NCI-H748 (cell line): ENCODE results near the gene SPON1.
"Not testable (repeated sequence)": the region's sequence is repeated elsewhere in the genome, so short reads cannot be mapped to it uniquely, and the experiment has no call there.

ENCODE experiments used
- DNase-seq: peaks from one replicate; lab custom pipeline; 2025; ENCODE audit not compliant: unreplicated experiment; lab: John Stamatoyannopoulos, UW

Gene SPON1

DNA sequence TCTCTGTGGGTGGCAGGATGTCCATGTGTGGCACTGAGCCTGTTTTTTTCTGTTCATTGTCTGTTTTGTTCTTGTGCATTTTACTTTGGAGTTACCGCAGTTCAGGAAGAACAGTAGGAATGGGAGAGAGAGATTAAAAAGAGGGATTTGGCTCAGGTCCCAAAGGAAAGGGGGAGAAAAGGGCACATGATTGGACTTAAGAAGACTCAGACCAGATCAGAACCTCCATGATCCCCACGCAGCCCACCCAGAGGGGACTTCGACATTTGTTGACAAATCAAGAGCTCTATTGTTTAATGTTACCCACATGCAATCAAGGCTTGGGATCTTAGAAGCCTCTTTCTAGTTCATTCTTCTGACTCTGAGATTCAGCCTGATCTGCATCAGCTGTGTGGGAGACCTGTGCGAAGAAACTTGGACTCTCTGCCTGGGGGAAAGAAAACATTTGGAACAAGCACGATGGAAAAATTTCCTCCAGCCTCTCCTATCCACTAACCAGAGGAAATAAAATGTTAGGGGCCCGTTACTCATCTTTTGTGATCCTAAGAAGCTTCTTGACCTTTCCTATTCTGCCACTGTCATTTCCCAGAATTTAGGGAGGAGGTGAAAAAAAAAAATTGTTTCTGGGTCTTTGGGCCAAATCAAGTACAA lies 119.2 kb downstream of the SPON1 start:
- no peak for DNase-seq

DNA sequence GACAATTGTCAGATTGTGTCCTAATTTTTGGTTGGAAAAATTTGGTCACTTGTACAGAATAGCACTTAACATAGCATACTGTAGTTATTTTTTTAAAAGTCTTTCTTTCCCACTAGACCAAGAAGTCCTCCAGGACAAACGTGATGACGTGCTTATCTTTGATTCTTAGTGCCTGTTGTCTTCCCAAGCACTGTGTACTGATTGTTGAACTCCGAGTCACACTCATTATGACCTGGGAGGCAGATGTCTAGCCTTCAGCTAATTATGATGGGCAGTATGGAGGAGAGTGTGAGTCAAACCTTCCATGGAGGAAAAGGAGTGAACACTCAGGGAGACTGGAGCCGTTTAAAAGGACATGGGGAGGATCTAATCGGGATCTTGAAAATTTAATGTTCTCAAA lies 119.8 kb downstream of the SPON1 start:
- DNase-seq = no peak

DNA sequence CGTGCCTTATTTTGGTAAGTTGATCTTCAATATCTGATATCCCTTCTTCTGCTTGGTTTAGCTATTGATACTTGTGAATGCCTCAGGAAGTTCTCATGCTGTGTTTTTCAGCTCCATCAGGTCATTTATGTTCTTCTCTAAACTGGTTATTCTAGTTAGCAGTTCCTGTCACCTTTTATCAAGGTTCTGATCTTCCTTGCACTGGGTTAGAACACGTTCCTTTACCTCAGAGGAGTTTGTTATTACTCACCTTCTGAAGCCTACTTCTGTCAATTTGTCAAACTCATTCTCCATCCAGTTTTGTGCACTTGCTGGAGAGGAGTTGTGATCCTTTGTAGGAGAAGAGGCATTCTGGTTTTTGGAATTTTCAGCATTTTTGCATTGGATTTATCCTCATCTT lies 126.3 kb downstream of the SPON1 start:
- DNase-seq = not testable (repeated sequence)

DNA sequence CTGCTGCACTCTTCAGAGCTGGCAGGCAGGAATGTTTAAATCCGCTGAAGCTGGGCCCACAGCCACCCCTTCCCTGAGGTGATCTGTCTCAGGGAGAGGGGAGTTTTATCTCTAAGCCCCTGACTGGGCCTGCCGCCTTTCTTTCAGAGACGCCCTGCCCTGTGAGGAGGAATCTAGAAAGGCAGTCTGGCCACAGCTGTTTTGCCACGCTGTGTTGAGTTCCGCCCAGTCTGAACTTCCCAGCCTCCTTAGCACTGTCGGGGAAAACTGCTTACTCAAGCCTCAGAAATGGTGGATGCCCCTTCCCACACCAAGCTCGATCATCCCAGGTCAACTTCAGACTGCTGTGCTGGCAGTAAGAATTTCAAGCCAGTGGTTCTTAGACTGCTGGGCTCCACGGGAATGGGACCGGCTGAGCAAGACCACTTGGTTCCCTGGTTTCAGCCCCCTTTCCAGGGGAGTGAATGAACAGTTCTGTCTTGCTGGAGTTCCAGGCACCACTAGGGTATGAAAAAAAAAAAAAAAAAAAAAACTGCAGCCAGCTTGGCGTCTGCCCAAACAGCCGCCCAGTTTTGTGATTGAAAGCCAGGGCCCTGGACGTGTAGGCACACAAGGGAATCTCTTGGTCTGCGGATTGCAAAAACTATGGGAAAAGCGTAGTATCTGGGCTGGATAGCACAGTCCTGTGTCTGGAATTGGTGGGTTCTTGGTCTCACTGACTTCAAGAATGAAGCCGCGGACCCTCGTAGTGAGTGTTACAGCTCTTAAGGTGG lies 127.4 kb downstream of the SPON1 start:
- DNase-seq = no peak

DNA sequence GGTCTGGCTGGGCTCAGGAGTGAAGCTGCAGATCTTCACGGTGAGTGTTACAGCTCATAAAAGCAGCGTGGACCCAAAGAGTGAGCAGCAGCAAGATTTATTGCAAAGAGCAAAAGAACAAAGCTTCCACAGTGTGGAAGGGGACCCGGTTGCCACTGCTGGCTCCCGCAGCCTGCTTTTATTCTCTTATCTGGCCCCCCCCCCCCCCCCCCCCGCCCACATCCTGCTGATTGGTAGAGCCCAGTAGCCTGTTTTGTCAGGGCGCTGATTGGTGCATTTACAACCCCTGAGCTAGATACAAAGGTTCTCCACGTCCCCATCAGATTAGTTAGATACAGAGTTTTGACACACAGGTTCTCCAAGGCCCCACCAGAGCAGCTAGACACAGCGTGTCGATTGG lies 128.1 kb downstream of the SPON1 start:
- DNase-seq = not testable (repeated sequence)

DNA sequence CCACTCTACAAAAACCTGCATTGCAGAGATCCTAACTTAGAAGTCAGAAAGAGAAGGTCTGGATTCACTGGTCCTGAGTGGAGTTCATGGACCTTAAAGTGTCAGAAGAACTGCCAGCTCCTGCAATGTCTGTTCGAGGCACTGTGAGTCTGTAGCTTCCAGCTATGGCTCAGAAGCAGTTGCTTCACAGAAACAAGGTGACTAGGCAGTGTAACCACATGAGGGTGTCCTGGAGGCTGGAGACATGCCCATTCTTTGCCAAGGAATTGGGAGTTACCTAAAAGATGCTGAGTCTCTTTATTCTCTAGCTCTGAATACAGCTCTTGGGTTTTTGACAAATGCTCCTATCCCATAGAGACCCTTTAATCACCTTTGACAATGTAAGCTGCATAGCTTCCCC lies 130.5 kb downstream of the SPON1 start:
- DNase-seq = no peak

DNA sequence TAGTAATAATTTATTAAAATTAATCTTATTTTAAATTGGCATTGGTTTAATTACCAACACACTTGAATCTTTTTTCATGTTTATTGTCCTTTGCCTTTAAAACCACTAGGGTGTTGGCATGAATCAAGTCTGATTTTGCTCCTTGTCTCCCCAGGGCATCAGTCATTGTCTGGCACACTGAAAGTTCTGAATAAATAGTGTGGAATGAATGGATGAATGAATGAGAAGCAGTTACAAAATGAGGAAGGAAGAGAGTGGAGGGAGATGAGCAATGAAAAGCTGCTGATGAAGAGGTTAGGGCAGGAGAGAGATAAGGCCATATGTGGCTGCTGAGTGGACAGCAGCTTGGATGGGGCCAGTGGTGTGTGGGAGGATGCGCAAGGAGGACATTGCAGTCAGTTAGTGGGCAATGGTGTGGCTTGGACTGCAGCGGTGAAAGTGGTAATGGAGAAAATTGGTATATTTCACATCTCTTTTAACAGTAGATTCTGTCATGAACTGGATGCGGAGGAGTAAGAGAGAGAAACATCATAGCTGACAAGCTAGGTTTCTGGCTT lies 132.0 kb downstream of the SPON1 start:
- DNase-seq = no peak

DNA sequence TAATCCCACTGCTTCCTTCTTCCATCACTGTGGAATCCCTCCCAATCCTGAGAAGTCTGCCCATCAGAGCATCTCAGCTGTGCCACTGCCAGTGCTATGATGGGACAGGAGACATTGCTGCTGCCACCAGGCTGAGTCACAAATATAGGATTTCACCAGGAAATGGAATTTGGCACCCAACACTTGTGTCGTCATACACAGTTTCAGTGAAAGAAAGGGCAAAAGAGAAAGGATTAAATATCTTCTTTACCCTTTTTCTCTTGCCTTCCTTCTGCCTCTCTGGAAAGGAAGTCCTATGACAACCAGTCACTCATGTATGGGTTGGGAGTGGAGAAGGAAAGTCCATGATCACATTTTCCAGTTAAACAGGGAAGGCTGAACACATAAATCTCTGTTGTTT lies 133.4 kb downstream of the SPON1 start:
- DNase-seq = no peak

DNA sequence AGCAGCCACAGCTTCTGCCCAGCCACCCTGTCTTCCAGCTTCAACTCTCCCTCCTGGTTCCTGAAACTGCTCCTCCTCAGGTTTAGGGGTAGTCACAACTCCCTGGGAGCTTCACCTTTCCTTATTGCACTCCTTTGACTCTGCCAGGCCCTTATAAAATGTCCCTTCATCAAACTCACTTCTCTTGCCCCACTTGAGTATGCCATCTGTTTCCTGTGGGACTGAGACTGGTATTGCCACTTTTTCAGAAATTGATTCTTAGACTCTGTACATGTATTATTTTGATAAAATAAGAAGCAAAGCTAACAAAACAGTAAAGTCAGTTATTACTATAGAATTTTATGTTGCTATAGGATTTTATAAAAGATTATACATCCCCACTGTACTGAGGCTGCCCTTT lies 134.1 kb downstream of the SPON1 start:
- no peak for DNase-seq

DNA sequence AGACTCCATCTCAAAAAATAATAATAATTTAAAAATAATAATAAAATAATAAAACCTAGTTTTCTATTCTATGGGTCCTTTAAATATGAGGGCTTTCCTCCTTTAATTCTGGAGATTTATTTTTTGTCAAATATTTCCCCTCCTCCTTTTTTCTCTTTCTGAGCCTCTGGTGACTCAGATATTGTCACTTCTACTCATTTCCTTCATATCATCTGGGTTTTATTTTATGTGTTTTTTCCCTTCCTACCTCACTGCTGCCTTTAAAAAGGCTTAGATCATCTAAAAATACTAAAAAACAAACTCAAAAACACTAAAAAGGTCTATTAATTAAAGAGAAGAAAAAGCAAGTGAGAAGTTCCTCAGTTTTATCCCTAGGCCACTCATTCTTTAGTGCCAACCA lies 138.9 kb downstream of the SPON1 start:
- DNase-seq = no peak

DNA sequence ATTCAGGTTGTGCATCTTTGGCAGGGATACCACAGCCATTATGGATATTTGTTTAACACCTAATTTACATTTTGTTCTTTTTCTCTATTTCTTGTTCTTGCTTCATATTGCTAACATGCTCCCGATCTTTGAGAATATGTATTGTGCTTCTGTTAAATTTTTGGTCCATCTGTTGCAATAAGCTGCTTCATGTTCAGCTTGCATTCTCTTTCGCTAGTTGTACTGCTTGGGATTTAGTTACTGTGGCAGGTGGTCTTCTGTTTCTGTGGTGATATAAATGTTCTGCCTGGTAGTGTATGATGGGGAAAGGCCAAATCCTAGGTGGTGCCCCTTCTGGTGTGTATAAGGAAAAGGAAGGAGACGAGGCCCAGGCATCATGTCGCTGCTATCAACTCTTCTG lies 140.2 kb downstream of the SPON1 start:
- DNase-seq = no peak

DNA sequence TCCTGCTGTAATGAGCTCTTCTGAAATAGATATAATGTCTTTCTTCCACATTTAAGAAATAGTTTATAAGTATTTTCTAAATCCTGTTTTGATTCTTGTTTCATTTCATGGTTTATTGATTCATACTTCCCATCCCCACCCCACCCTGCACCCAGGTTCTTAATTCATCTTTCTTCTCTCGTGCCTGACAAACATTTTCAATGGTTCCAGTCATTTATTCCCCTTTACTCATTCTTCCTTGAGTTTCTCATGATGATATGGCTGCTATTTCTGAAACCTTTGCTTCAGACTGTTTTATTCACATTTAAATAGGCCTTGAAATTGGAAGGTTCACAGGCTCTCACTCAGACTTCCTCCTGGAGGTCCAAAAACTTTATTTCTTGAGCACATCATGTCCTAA lies 142.9 kb downstream of the SPON1 start:
- DNase-seq = no peak

DNA sequence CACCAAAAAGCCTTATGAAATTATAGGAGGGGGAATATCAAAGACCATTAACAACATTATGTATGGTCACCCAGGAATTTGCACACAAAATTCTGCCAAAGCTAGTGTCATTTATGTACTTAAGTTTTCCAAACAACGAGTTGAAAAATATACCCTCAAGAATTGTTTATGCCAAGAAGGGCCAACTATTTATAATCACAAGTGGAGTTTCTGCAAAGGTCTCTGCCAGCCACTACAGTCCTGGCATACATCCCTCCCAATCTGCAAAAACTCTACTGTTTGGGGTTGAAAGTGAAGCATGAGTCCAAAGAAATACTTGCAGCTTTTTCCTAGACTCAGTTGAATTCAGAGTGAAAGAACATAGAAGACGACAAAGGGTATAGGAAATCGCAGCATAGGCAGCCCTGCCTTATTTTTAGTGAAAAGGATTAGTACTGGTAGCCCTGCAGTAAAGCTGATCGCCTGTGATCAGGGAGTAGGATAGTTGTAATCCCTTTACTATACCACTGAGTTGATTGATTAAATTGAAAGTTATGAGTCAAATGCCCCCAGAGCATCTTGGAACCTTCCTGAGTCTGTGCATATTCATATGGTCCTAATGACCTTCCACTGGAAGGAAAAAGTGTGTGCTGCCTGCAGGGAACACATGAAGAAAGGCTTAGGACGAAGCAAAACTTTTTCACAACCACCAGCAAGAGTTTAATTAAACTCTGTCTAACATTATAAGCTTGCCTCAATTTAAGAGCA lies 144.0 kb downstream of the SPON1 start:
- DNase-seq = no peak

DNA sequence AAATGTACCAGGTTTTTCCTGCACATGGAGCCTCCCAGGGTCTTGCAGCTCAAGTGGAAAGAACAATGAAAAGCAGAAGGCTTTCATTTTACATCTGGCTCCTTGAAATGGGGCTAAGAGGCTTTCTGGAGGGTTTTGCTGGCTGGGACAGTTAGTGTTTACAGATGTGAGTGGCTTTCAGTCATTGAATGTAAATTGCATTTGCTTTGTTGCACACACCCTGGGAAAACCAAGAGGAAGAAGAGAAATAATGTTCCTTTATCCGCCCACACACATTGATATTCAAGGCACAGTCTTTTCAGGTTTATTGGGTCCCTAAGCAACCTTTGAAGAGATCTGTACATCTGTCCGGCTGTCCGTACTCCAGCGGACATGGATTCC lies 144.5 kb downstream of the SPON1 start:
- DNase-seq = no peak

DNA sequence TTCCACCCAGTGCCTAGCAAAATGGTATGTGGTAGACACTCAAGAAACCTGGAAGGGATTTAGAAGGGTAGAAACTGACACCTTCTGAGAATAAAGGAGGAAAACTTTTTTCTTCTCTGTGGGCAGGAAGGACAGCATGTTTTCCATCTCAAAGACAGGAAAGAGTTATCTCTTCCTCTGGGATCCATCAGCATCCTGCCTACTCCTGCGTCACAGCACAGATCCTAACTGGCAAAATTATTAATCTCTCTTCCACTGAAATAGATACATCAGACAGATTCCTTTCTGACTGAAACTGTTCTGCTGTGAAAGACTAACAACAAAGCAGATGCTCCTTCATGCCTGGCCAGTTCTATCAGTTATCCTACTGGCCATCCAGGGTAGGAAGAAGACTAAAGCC lies 147.2 kb downstream of the SPON1 start:
- no peak for DNase-seq

DNA sequence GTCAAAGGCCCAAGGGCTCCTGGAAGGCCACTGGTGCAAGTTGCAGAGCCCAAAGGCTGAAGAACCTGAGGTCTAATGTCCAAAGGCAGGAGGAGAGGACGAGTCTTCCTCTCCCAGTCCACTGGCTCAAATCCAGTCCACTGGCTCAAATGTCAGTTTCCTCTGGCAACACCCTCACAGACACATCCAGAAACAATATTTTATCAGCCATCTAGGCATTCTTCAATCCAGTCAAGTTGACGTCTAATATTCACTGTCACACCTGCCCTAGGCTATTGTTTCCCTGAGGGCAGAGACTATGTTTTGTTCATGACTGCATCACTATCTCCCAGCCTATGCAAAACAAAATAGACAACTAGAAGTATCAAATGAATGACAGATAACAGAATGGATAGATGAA lies 148.1 kb downstream of the SPON1 start:
- no peak for DNase-seq

DNA sequence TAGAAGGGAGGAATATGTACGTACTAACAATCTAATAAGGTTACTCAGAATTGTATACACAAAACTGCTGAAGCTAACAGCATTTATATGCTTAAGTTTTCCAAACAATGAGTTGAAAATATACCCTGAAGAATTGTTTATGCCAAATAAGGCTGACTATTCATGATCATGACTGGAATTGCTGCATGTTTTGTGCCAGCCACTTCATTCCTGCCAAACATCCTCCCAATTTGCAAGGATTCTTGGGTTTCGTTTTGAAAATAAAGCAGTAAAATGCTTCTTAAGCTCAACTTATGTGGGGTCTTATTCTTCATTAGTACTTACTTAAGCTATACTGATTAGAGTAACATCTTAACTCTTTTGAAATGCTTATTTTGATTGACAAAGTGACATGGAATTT lies 149.0 kb downstream of the SPON1 start:
- DNase-seq = no peak

DNA sequence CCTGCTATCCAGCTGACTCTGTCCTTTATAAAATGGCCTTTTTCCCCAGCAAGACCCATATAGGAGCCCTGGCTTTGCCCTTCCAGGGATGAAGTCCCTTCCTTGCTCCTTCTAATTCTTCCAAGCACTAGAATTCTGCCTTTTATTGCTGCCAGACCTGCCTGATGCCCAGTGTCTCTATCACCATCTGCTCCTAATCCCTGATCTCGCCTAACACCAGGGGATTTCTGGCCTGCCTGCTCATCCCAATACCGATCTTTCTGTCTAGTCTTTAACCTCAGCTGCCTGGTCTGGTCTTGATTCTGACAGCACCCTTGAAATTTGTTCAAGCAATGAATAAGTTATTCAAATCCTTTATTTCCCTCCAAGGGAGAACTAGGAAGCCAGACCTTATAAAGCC lies 150.2 kb downstream of the SPON1 start:
- DNase-seq = no peak

DNA sequence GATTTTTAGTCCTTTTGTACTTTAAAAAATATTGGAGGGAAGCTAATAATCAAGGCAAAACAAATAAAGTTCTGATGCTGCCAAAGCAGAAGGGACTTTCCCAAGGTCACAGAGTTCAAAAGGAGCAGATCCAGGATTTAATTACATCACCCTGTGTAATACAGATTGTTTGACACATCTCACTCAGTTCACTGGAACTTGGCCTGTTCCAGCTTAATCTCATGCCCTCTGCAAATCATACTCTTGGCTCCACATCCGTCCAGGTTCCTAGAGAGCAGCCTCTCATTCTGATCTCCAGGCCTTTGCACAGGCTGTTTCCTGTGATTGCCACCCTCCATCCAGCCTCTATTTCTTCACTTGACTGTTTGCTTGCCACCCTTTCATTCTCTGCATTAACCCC lies 151.7 kb downstream of the SPON1 start:
- DNase-seq = no peak

DNA sequence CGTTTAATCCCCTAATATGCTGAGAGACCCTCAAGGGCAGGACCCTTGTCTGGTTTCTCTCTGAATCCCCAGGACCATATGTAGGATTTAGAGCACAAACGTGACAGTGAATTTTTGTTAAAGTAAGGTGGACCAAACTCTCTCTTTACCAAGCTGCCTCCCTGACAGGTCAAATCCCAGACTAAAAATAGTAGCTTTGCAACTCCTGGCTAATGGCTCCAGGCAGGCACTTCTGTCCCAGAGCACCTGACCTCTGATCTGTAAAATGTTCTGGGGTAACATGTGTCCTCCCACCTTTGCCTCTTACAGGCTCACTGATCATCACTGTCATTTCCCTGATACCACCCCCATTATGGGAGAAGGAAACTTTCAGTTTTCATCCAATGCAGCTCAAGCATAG lies 152.3 kb downstream of the SPON1 start:
- no peak for DNase-seq

DNA sequence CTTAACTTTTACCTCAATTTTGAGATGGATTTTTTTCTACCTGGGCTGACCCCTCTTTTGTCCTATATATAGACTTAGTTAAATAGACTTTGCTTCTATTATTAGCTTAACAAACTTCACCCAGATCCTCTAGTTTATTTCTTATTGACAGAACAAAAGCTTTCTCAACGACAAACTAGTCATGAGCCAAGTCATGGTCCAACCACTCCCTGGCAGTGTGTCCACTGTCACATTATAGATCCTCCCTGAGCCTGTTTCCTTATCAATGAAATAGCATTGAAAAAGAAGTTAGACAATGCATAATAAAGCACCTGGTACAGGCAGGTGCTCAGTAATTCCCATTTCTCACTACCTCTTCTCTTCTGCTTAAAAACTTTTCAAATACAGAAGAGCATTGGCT lies 155.1 kb downstream of the SPON1 start:
- no peak for DNase-seq

DNA sequence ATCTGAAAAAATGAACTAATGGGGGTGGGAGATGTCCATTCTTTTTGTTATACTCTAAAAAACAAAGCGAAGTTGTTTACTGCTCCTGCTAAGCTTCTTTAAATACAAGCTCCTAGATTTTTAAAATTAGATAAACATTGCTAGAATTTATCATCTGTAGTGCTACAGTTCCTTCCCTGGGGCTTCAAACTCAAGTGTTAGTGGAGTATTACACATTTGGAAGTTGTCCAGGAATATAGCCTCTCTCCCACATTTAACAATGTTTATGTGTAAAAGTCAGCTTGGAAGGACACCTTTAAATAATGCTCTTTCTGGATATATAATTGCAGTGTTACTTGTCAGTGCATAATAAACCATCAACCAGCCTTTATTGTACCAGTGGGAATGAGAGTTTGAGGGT lies 155.5 kb downstream of the SPON1 start:
- DNase-seq = no peak
